Measurements from ENCODE around the gene SPATA31E1. TPM values are rescaled to one million over a fixed set of nuclear protein-coding genes. Genes with fewer than 3 reads are reported as not detected.

The SPATA31E1 gene
- total RNA-seq, 5 donors from 2014 or later (not counting 1 experiment from before 2014, with no cell fraction given), result not detected

DNA sequence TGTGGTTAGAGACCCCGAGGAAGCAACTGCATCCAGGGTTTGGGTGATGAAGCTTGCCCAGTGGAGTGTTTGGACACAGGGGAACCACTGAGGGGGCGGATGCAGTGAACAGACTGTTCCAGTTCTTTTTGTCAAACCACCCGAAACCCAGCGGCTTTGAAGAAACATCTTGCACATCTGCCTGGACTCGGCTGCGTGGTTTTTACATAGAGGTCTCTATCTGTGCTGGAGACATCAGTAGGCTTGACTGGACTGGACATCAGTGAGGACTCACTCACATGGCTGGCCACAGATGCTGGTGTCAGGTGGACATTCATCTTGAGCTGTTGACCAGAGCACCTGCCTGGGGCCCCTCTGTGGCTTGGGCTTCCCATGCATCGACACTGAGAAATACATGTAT is 15.3 kb upstream of the SPATA31E1 start:
- Mint-ChIP-seq H3K9me3 (peaks cover under 1 to 4% (median 2%) of the 10 kb centered on the region in 3 donors), H3K36me3 (no peaks in the 10 kb centered on the region), H3K4me3 (no peak overlapping the region), H3K27ac (no peak overlapping the region), H3K4me1 (no peaks in the 10 kb centered on the region), H3K27me3 (no peaks in the 10 kb centered on the region)
- Histone ChIP-seq H3K9me3 (no peaks in the 10 kb centered on the region), H3K27me3 (replicated peaks in 1 of 2; ENCODE audit: control insufficient read depth in 2 of 2, extremely low read depth in 1 of 2, insufficient read depth in 2 of 2, low read length in 1 of 2) (peaks cover 0 to 14% of the 10 kb centered on the region in 2 experiments), H3K36me3 (ENCODE audit: control insufficient read depth in 2 of 2, extremely low read depth in 1 of 2, insufficient read depth in 1 of 2, low read length in 1 of 2) (no peaks in the 10 kb centered on the region), H3K27ac (ENCODE audit: low read length) (no peak overlapping the region), H3K4me1 (ENCODE audit: control insufficient read depth in 1 of 2, extremely low read depth in 1 of 2, insufficient read depth in 2 of 2, low read length in 2 of 2) (no peaks in the 10 kb centered on the region), H3K4me3 (ENCODE audit: control insufficient read depth in 1 of 2, extremely low read depth in 1 of 2, low read length in 1 of 2) (no peak overlapping the region)
- CTCF ChIA-PET, result no interaction called here
- POLR2A ChIA-PET, result no interaction called here
- 69% methylated on average over 6 of the region's 7 CpGs for whole genome bisulfite sequencing (ENCODE audit: insufficient coverage)
- ATAC-seq (replicated peaks in 1 of 4), result no peak
- no peak for DNase-seq

DNA sequence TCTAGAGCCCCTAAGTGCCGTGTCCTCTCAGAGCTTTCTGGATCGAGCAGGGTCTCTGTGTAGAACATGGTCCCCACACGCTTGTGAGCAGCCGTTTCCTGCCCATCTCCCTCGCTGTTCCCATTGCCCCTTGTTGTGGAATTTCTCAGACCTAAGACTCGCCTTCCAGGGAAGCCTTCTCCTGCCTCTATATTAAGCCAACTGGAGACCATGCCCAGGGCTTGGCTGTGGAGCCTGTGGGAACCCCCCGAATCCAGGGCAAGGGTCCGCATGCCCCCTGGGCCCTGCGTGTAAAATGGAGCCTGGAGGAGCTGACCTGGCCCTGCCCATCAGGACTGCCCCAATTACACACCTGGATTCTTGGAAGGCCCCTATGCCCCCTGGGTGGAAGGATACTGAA is 14.5 kb upstream of the SPATA31E1 start:
- Mint-ChIP-seq H3K27me3 (peaks cover 0 to 5% of the 10 kb centered on the region in 2 donors), H3K27ac (no peak overlapping the region), H3K4me3 (no peak overlapping the region), H3K36me3 (no peaks in the 10 kb centered on the region), H3K9me3 (no peaks in the 10 kb centered on the region), H3K4me1 (no peaks in the 10 kb centered on the region)
- ATAC-seq (replicated peaks in 1 of 4) (no peak), DNase-seq (no peak)
- H3K27ac ChIP-seq (ENCODE audit: low read length), result no peak overlapping the region
- 92% methylated on average over 7 of the region's 9 CpGs for WGBS (ENCODE audit: insufficient coverage)
- ChIA-PET POLR2A (no interaction called here), CTCF (no interaction called here)
- H3K27me3 ChIP-seq (replicated peaks in 1 of 2; ENCODE audit: control insufficient read depth in 2 of 2, extremely low read depth in 1 of 2, insufficient read depth in 2 of 2, low read length in 1 of 2), result peaks cover 0 to 14% of the 10 kb centered on the region in 2 experiments
- no peaks in the 10 kb centered on the region for H3K9me3 ChIP-seq
- H3K36me3 ChIP-seq (ENCODE audit: control insufficient read depth in 2 of 2, extremely low read depth in 1 of 2, insufficient read depth in 1 of 2, low read length in 1 of 2), result no peaks in the 10 kb centered on the region
- no peaks in the 10 kb centered on the region for H3K4me1 ChIP-seq (ENCODE audit: control insufficient read depth in 1 of 2, extremely low read depth in 1 of 2, insufficient read depth in 2 of 2, low read length in 2 of 2)
- H3K4me3 ChIP-seq (ENCODE audit: control insufficient read depth in 1 of 2, extremely low read depth in 1 of 2, low read length in 1 of 2), result no peak overlapping the region

DNA sequence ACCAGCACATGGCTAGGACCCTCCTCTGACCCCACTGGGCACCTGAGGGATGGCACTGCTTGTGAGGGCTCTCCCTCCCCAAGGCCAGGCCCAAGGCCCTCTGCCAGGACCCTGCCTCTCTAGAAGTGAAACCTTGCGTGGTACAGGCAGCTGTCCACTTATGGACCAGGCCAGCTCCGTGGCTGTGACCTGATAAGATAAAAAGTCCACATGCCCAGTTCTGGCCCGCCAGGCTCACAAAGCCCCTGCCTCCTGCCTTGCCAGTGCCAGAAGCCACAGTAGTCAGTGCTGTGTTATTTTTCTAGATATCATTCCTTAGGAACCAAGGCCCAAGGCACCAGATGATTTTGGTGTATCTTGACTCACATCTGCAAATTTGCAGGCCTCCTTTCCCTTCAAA is 14.0 kb upstream of the SPATA31E1 start:
- H3K27ac ChIP-seq (ENCODE audit: low read length), result no peak overlapping the region
- Mint-ChIP-seq H3K36me3 (no peaks in the 10 kb centered on the region), H3K9me3 (no peaks in the 10 kb centered on the region), H3K27ac (no peak overlapping the region), H3K4me1 (no peaks in the 10 kb centered on the region), H3K4me3 (no peak overlapping the region), H3K27me3 (peaks cover 0 to 5% of the 10 kb centered on the region in 2 donors)
- ATAC-seq (replicated peaks in 1 of 4) (no peak), DNase-seq (no peak)
- 95% methylated on average over 3 of the region's 3 CpGs for WGBS (ENCODE audit: insufficient coverage)
- no peak overlapping the region for H3K4me3 ChIP-seq (ENCODE audit: control insufficient read depth in 1 of 2, extremely low read depth in 1 of 2, low read length in 1 of 2)
- H3K36me3 ChIP-seq (ENCODE audit: control insufficient read depth in 2 of 2, extremely low read depth in 1 of 2, insufficient read depth in 1 of 2, low read length in 1 of 2), result no peaks in the 10 kb centered on the region
- ChIA-PET POLR2A (no interaction called here), CTCF (no interaction called here)
- no peaks in the 10 kb centered on the region for H3K4me1 ChIP-seq (ENCODE audit: control insufficient read depth in 1 of 2, extremely low read depth in 1 of 2, insufficient read depth in 2 of 2, low read length in 2 of 2)
- peaks cover 0 to 14% of the 10 kb centered on the region in 2 experiments for H3K27me3 ChIP-seq (replicated peaks in 1 of 2; ENCODE audit: control insufficient read depth in 2 of 2, extremely low read depth in 1 of 2, insufficient read depth in 2 of 2, low read length in 1 of 2)
- H3K9me3 ChIP-seq, result no peaks in the 10 kb centered on the region

DNA sequence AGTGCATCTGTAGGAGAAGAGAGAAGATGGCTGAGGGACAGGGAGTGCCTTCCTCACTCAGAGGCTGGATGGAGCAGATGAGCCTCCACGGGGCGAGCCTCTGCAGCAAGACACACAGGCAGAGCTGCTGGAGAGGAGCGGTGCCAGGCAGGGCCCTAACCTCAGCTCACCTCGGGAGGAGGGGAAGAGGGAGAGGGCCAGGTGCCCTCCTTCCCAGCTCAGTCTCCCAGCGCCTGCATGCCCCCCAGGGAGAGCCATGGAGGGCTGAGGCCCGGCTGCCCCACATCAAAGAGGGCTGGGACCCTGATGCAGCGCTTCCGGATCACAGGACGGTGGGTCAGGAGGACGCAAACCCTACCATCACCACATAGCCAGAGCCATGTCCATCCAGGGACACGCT is 13.6 kb upstream of the SPATA31E1 start:
- POLR2A ChIA-PET, result no interaction called here
- no peak overlapping the region for H3K4me3 ChIP-seq (ENCODE audit: control insufficient read depth in 1 of 2, extremely low read depth in 1 of 2, low read length in 1 of 2)
- peaks cover 0 to 5% of the 10 kb centered on the region in 2 donors for H3K27me3 Mint-ChIP-seq
- no peaks in the 10 kb centered on the region for H3K9me3 Mint-ChIP-seq
- no peaks in the 10 kb centered on the region for H3K9me3 ChIP-seq
- H3K4me1 Mint-ChIP-seq, result no peaks in the 10 kb centered on the region
- no peaks in the 10 kb centered on the region for H3K4me1 ChIP-seq (ENCODE audit: control insufficient read depth in 1 of 2, extremely low read depth in 1 of 2, insufficient read depth in 2 of 2, low read length in 2 of 2)
- no peaks in the 10 kb centered on the region for H3K36me3 ChIP-seq (ENCODE audit: control insufficient read depth in 2 of 2, extremely low read depth in 1 of 2, insufficient read depth in 1 of 2, low read length in 1 of 2)
- peaks cover 0 to 12% of the 10 kb centered on the region in 2 experiments for H3K27me3 ChIP-seq (replicated peaks in 1 of 2; ENCODE audit: control insufficient read depth in 2 of 2, extremely low read depth in 1 of 2, insufficient read depth in 2 of 2, low read length in 1 of 2)
- no peak overlapping the region for H3K4me3 Mint-ChIP-seq
- no peaks in the 10 kb centered on the region for H3K36me3 Mint-ChIP-seq
- H3K27ac Mint-ChIP-seq, result no peak overlapping the region
- DNase-seq (no peak), ATAC-seq (replicated peaks in 1 of 4) (no peak)
- 85% methylated on average over 10 of the region's 11 CpGs for WGBS (ENCODE audit: insufficient coverage)
- CTCF ChIA-PET, result no interaction called here
- H3K27ac ChIP-seq (ENCODE audit: low read length), result no peak overlapping the region

DNA sequence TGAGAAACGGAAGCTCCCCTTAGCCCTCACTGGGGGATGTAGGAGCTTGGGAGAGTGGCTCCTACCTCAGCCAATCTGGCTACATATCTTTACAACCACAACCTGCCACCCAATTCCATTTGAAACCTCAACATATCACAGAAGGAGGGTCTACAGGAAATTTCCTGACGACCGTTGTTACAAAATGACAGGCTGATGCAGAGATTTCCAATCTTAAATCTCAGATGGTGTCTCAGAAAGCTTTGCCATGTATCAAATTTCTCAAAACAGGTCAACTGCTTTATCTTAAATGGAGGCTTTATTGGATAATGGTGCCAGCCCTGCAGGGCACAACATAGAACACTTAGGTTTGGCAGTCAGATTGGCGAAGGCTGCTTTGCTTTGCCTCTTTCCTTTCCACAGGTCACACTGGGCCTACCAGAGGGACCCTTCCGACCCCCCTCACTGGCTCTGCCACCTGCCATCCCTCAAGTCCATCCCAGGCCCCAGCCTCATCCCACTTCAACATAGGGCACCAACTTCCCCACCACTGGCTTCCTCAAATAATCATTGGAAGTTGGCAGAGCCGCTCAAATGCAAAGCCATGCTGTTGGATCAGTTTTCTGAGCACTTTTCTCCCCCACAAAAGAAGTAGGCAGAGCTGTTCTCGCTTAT is 11.1 kb upstream of the SPATA31E1 start:
- ChIA-PET CTCF (no interaction called here), POLR2A (no interaction called here)
- Mint-ChIP-seq H3K27ac (no peak overlapping the region), H3K4me3 (no peak overlapping the region), H3K9me3 (no peaks in the 10 kb centered on the region), H3K27me3 (peaks cover 3 to 6% of the 10 kb centered on the region in 2 donors), H3K36me3 (no peaks in the 10 kb centered on the region), H3K4me1 (no peaks in the 10 kb centered on the region)
- WGBS (ENCODE audit: insufficient coverage), result 72% methylated on average over 3 of the region's 7 CpGs
- ATAC-seq (replicated peaks in 1 of 4) (no peak), DNase-seq (no peak)
- H3K27me3 ChIP-seq (replicated peaks in 1 of 2; ENCODE audit: control insufficient read depth in 2 of 2, extremely low read depth in 1 of 2, insufficient read depth in 2 of 2, low read length in 1 of 2), result peaks cover 0 to 14% of the 10 kb centered on the region in 2 experiments
- H3K36me3 ChIP-seq (ENCODE audit: control insufficient read depth in 2 of 2, extremely low read depth in 1 of 2, insufficient read depth in 1 of 2, low read length in 1 of 2), result no peaks in the 10 kb centered on the region
- no peaks in the 10 kb centered on the region for H3K9me3 ChIP-seq
- H3K4me1 ChIP-seq (ENCODE audit: control insufficient read depth in 1 of 2, extremely low read depth in 1 of 2, insufficient read depth in 2 of 2, low read length in 2 of 2), result no peaks in the 10 kb centered on the region
- no peak overlapping the region for H3K4me3 ChIP-seq (ENCODE audit: control insufficient read depth in 1 of 2, extremely low read depth in 1 of 2, low read length in 1 of 2)
- no peak overlapping the region for H3K27ac ChIP-seq (ENCODE audit: low read length)

DNA sequence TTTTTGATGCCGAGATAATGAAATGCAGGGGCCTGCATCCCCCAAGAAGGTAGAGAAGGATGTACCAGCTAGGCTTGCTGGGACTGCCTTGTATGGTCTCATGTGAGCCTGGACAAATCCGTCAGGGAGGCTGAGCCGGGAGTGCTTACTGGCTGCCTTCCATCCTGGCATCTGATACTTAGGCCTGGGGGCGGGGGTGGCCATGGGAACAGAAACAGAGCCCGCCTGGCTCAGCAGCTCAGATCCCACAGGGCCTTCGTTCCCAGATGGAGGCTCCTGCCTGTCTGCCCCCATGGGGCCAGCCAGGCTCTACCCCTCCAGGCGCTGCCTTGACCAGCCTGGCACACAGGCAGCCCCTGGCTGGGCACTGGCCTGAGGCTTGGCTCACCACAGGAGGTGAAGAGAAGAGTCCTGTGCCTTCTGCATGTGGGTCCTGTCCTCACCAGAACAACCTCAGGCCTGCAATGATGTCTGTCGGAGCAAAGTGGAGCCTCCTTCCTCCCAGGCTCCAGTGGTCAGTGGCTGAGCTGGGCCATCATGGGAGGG is 10.5 kb upstream of the SPATA31E1 start:
- 88% methylated on average over 7 of the region's 8 CpGs for WGBS (ENCODE audit: insufficient coverage)
- no peak for DNase-seq
- CTCF ChIA-PET, result no interaction called here

More for the DNA sequence above, 10.5 kb upstream of the SPATA31E1 start:
- Mint-ChIP-seq H3K27me3 (peaks cover 4 to 10% of the 10 kb centered on the region in 2 donors), H3K27ac (no peak overlapping the region), H3K4me1 (no peaks in the 10 kb centered on the region), H3K4me3 (no peak overlapping the region), H3K9me3 (no peaks in the 10 kb centered on the region), H3K36me3 (no peaks in the 10 kb centered on the region)
- Histone ChIP-seq H3K4me1 (ENCODE audit: control insufficient read depth in 1 of 2, extremely low read depth in 1 of 2, insufficient read depth in 2 of 2, low read length in 2 of 2) (no peaks in the 10 kb centered on the region), H3K27ac (ENCODE audit: low read length) (no peak overlapping the region), H3K9me3 (no peaks in the 10 kb centered on the region), H3K36me3 (ENCODE audit: control insufficient read depth in 2 of 2, extremely low read depth in 1 of 2, insufficient read depth in 1 of 2, low read length in 1 of 2) (no peaks in the 10 kb centered on the region), H3K27me3 (replicated peaks in 1 of 2; ENCODE audit: control insufficient read depth in 2 of 2, extremely low read depth in 1 of 2, insufficient read depth in 2 of 2, low read length in 1 of 2) (peaks cover 0 to 19% of the 10 kb centered on the region in 2 experiments), H3K4me3 (ENCODE audit: control insufficient read depth in 1 of 2, extremely low read depth in 1 of 2, low read length in 1 of 2) (no peak overlapping the region)
- no peak for ATAC-seq (replicated peaks in 1 of 4)
- POLR2A ChIA-PET, result no interaction called here
